HCT116 (cell line): ENCODE measurements around the gene TTLL3. TPM values are rescaled to one million over a fixed set of nuclear protein-coding genes. Genes with fewer than 3 reads are reported as not detected.

Source experiments
- ATAC-seq: fragments of 200-7000 bp; cut with Tn5 transposase; 2 replicates; pipeline ENCODE4 v1.9.1; 2020; ENCODE audit warnings: mild to moderate bottlenecking, moderate library complexity
- Bru-seq: library from RNA; stranded (reverse); fragments of 400-500 nt; gene quantifications from one replicate; lab custom pipeline; 2021; lab: Mats Ljungman, UMichigan
- BruChase-seq, 2 experiments: library from RNA; stranded (reverse); fragments of 400-500 nt; gene quantifications; one replicate each; lab custom pipeline; 2021; lab: Mats Ljungman, UMichigan
- BruUV-seq: library from RNA; stranded (reverse); fragments of 400-500 nt; replicated peaks from 2 replicates; lab custom pipeline; 2021; lab: Mats Ljungman, UMichigan
- CTCF ChIA-PET: fragments of 300-600 bp; sonication (Branson Sonifier 250); formaldehyde crosslinking; loops from one replicate; lab custom pipeline; 2021; ENCODE audit warnings: antibody characterized with exemption; lab: Charles Lee
- POLR2A ChIA-PET: fragments of 300-600, 350-600 bp; sonication (Branson Sonifier 250); formaldehyde crosslinking; loops from one replicate; lab custom pipeline; 2021; ENCODE audit warnings: antibody characterized with exemption; lab: Charles Lee
- RAD21 ChIA-PET, 2 experiments: fragments of 300-600 bp; sonication (Branson Sonifier 250); formaldehyde crosslinking; loops; one replicate each; lab custom pipeline; 2023; ENCODE audit warnings: low total read pairs in 2 of 2; ENCODE audit not compliant: uncharacterized antibody in 2 of 2, unreplicated experiment in 2 of 2, low non-redundant PET in 1 of 2; lab: Charles Lee
- DNase-seq: peaks from one replicate; pipeline ENCODE4 v3.0.0-alpha.2; 2010; ENCODE audit warnings: low read depth, low spot score
- H2AFZ ChIP-seq: fragments of 200-600 bp; shearing (Covaris generic), sonication (generic); 2 replicates; pipeline ENCODE4 v1.6.1; 2017; ENCODE audit warnings: low read depth, mixed run types, mixed read lengths, antibody characterized with exemption, low read length; ENCODE audit not compliant: poor library complexity, severe bottlenecking
- H3K27ac ChIP-seq: 2 replicates; pipeline ENCODE4 v1.5.1; 2012; ENCODE audit warnings: low read depth, low read length
- H3K27me3 ChIP-seq: fragments of 200-600 bp; sonication (generic); 2 replicates; pipeline ENCODE4 v1.6.1; 2016; ENCODE audit warnings: mixed run types, low read length, mixed read lengths; ENCODE audit not compliant: insufficient read depth
- H3K36me3 ChIP-seq, 2 experiments: fragments of 200-500 bp in 1 of 2; fragments of 200-600 bp in 1 of 2; sonication (Bioruptor generic) in 1 of 2; sonication (generic) in 1 of 2; 2 replicates each; pipeline versions ENCODE4 v1.5.1 to v1.6.1; 2014 to 2016; ENCODE audit warnings: low read length in 2 of 2, inconsistent platforms in 1 of 2, mixed read lengths in 1 of 2, mixed run types in 1 of 2; ENCODE audit not compliant: insufficient read depth in 2 of 2, control insufficient read depth in 1 of 2
- H3K4me1 ChIP-seq, 2 experiments: fragments of 200-600 bp in 1 of 2; sonication (generic) in 1 of 2; 2 replicates each; pipeline versions ENCODE4 v1.5.1 to v1.6.1; 2012 to 2017; ENCODE audit warnings: low read length in 2 of 2, inconsistent platforms in 1 of 2, mild to moderate bottlenecking in 1 of 2, mixed read lengths in 1 of 2, mixed run types in 1 of 2, moderate library complexity in 1 of 2; ENCODE audit not compliant: insufficient read depth in 2 of 2, control insufficient read depth in 1 of 2
- H3K4me2 ChIP-seq: fragments of 200-600 bp; sonication (generic); 2 replicates; pipeline ENCODE4 v1.6.1; 2017; ENCODE audit warnings: mixed run types, low read length, mixed read lengths
- H3K4me3 ChIP-seq, 2 experiments: fragments of 200-600 bp in 1 of 2; sonication (generic) in 1 of 2; replicated peaks in 1 of 2; 2 replicates each; pipeline ENCODE4 v1.5.1; 2011 to 2016; ENCODE audit warnings: low read length in 2 of 2, control low read depth in 1 of 2, low read depth in 1 of 2, mild to moderate bottlenecking in 1 of 2, mixed read lengths in 1 of 2, mixed run types in 1 of 2
- H3K79me2 ChIP-seq: fragments of 200-600 bp; sonication (generic); 2 replicates; pipeline ENCODE4 v1.6.1; 2017; ENCODE audit warnings: mild to moderate bottlenecking, mixed run types, low read length, moderate library complexity, mixed read lengths; ENCODE audit not compliant: insufficient read depth
- H3K9ac ChIP-seq: fragments of 200-600 bp; sonication (generic); 2 replicates; pipeline ENCODE4 v1.6.1; 2016; ENCODE audit warnings: low read length, mixed read lengths
- H3K9me2 ChIP-seq: fragments of 200-600 bp; sonication (generic), shearing (Covaris generic); 2 replicates; pipeline ENCODE4 v1.6.1; 2017; ENCODE audit warnings: mixed run types, mild to moderate bottlenecking, moderate library complexity; ENCODE audit not compliant: insufficient read depth
- H3K9me3 ChIP-seq, 2 experiments: fragments of 200-500 bp in 1 of 2; fragments of 200-600 bp in 1 of 2; sonication (Bioruptor generic) in 1 of 2; sonication (generic) in 1 of 2; 2 replicates each; pipeline ENCODE4 v1.6.1; 2014 to 2017; ENCODE audit warnings: low read length in 2 of 2, mixed read lengths in 2 of 2, inconsistent platforms in 1 of 2, low read depth in 1 of 2, mild to moderate bottlenecking in 1 of 2, mixed run types in 1 of 2, moderate library complexity in 1 of 2; ENCODE audit not compliant: control insufficient read depth in 1 of 2, insufficient read depth in 1 of 2
- H4K20me1 ChIP-seq: fragments of 200-600 bp; sonication (generic), shearing (Covaris generic); 2 replicates; pipeline ENCODE4 v1.6.1; 2017; ENCODE audit warnings: mixed run types, mild to moderate bottlenecking, moderate library complexity; ENCODE audit not compliant: insufficient read depth
- CEBPB ChIP-seq: IDR thresholded peaks from 2 replicates; pipeline ENCODE4 v1.6.1; 2012; ENCODE audit warnings: low read depth
- EZH2 ChIP-seq: fragments of 200-600 bp; sonication (generic); IDR thresholded peaks from 2 replicates; pipeline ENCODE4 v1.6.1; 2017; ENCODE audit warnings: antibody characterized with exemption, mixed run types
- POLR2AphosphoS5 ChIP-seq: IDR thresholded peaks from 2 replicates; pipeline ENCODE4 v1.6.1; 2011; ENCODE audit warnings: mild to moderate bottlenecking, low read depth, low read length, moderate library complexity
- SIN3A ChIP-seq: IDR thresholded peaks from 2 replicates; pipeline ENCODE4 v1.6.1; 2012; ENCODE audit warnings: low read depth
- SRF ChIP-seq: IDR thresholded peaks from 2 replicates; pipeline ENCODE4 v1.6.1; 2012; ENCODE audit warnings: low read depth
- TCF7L2 ChIP-seq: IDR thresholded peaks from 2 replicates; pipeline ENCODE4 v1.7.0; 2011; ENCODE audit warnings: borderline replicate concordance, inconsistent platforms; ENCODE audit not compliant: insufficient read depth, insufficient read length; ENCODE audit errors: extremely low read depth
- YY1 ChIP-seq: IDR thresholded peaks from 2 replicates; pipeline ENCODE4 v1.6.1; 2011; ENCODE audit warnings: low read length, low read depth, moderate library complexity, mild to moderate bottlenecking; ENCODE audit not compliant: insufficient replicate concordance; ENCODE audit errors: extremely low read depth
- ZFX ChIP-seq: fragments of 450-650 bp; IDR thresholded peaks from 2 replicates; pipeline ENCODE4 v1.6.1; 2017
- intact Hi-C: fragments of 100-400 bp; cut with micrococcal nuclease; formaldehyde crosslinking; loops from 2 replicates; pipeline ENCODE4 v1.10.0; 2022
- long read RNA-seq: library from polyadenylated mRNA; unstranded; transcript quantifications from one replicate; pipeline ENCODE4 v2.0.0, GENCODE V29; 2021; ENCODE audit not compliant: unreplicated experiment
- polyA plus RNA-seq: library from polyadenylated mRNA; unstranded; fragments of >200 nt; gene quantifications from 2 replicates; pipeline ENCODE4 v1.2.1, GENCODE V29; 2012; ENCODE audit warnings: missing spikeins
- total RNA-seq: library from RNA; stranded (reverse); gene quantifications from one replicate; pipeline ENCODE4 v1.2.1, GENCODE V29; 2021; ENCODE audit not compliant: unreplicated experiment

Gene TTLL3, protein sequence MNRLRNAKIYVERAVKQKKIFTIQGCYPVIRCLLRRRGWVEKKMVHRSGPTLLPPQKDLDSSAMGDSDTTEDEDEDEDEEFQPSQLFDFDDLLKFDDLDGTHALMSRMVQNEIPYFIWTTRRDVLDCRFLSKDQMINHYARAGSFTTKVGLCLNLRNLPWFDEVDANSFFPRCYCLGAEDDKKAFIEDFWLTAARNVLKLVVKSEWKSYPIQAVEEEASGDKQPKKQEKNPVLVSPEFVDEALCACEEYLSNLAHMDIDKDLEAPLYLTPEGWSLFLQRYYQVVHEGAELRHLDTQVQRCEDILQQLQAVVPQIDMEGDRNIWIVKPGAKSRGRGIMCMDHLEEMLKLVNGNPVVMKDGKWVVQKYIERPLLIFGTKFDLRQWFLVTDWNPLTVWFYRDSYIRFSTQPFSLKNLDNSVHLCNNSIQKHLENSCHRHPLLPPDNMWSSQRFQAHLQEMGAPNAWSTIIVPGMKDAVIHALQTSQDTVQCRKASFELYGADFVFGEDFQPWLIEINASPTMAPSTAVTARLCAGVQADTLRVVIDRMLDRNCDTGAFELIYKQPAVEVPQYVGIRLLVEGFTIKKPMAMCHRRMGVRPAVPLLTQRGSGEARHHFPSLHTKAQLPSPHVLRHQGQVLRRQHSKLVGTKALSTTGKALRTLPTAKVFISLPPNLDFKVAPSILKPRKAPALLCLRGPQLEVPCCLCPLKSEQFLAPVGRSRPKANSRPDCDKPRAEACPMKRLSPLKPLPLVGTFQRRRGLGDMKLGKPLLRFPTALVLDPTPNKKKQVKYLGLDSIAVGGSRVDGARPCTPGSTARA
- total RNA-seq = 40.3 TPM
- polyA plus RNA-seq = 33.3 and 44.5 TPM in 2 replicates
- percentile 57 among the genes with signal in this experiment for Bru-seq, nascent RNA
- BruChase-seq, experiment 1, labeled RNA remaining after a 6-hour chase = percentile 85 among the genes with signal in this experiment
- percentile 73 among the genes with signal in this experiment for BruChase-seq, experiment 2, labeled RNA remaining after a 2-hour chase
- long read RNA-seq, partial matches to known transcripts = 1 of 22 reads
- long read RNA-seq, other reads (novel, unspliced or antisense) = 20 of 22 reads

DNA sequence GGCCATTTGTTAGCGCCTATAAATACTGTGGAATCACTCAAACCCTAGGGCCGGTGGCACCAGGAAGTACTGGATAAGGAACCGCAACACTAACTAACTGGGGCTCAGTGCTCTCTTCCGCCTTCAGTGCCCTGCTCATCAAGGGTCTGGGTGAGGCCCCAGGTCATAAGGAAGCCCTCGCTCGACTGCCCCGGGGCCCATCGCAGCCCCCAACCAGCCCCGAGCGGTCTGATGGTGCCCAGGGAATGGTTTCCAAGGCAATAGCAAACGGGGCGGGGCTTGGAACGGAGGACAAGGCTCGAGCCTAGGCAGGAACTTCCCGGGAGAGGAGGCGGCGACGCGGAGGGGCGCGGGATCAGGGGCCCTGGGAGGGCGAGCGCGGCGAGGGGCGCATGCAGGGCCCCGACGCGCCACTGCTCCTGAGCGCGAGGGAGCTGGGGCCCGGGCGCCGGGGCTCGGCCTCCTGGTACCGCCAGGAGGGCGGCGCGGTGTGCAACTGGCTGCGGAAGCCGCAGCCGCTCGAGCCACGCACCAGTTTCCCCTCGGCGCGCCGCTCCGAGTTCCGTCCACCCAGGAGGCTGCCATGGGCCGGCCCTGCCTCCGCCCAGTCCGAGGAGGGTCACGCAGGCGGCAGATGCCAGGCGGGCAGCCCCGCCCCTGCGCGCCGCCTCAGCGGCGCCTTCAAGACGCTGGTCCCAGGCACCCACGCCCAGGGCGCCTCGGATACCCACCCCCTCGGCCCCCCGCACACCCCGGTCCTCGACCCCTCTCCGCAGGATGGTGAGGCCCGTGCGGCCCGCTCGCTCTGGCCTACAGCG lies at the start of gene TTLL3:
TTLL3 (plus strand) TSS at position 648 of the 818 bp plus-strand sequence. CDS start 400 bp downstream, outside the sequence.
- Histone ChIP-seq H3K79me2 (no peaks in the 10 kb centered on the region), H3K36me3 (peaks cover 17 to 18% of the 10 kb centered on the region in 2 experiments; a peak in 3 of 4 replicates), H3K4me3 (peak within 1 kb of the TSS; percentile 35 to 54), H3K9me2 (no peaks in the 10 kb centered on the region), H3K27me3 (no peaks in the 10 kb centered on the region), H3K9me3 (no peaks in the 10 kb centered on the region), H3K4me2 (peak within 1 kb of the TSS; percentile 73), H3K9ac (peak within 1 kb of the TSS; percentile 68), H3K4me1 (peaks cover 11 to 33% of the 10 kb centered on the region in 2 experiments; a peak in 3 of 4 replicates), H3K27ac (peak within 1 kb of the TSS; percentile 69), H2AFZ (no peak within 1 kb of the TSS), H4K20me1 (no peaks in the 10 kb centered on the region)
- RAD21 ChIA-PET = no interaction called here
- no TSS peak for BruUV-seq
- CTCF ChIA-PET = interaction anchor here (1.0 to 2.7 kb wide), 3 partner anchors 94 to 137 kb away, joined by 3 to 11 read pairs (median 4); partner anchors contain the start of gene CRELD1
- POLR2A ChIA-PET = no interaction called here
- no peak for DNase-seq
- ATAC-seq = peak; percentile 74
- no peak for TF ChIP-seq SRF
- peak; percentile 45; the same call in 1 of the 2 replicates for TF ChIP-seq ZFX
- 0 out of 2 replicates have a peak, but pooled peaks have one; percentile 20 for TF ChIP-seq SIN3A
- TF ChIP-seq EZH2 = no peak
- peak; percentile 42 for TF ChIP-seq TCF7L2
- TF ChIP-seq CEBPB = no peak
- TF ChIP-seq YY1 = no peak
- peak; percentile 72 for TF ChIP-seq POLR2AphosphoS5
- intact Hi-C loops = loop anchor here (10.0 kb wide), 1 partner anchor 305 kb away; no protein-coding TSS in a partner anchor
